RWPE2 (cell line): ENCODE data around the gene MUC15.
A peak's percentile ranks its signal among the peaks of the same experiment; 100 is the strongest.

Source experiments
- ATAC-seq: fragments of 200-7000 bp; cut with Tn5 transposase; 3 replicates; pipeline ENCODE4 v1.9.1; 2021; ENCODE audit warnings: low read depth
- DNase-seq: peaks from one replicate; pipeline ENCODE4 v3.0.0-alpha.2; 2020; ENCODE audit warnings: low spot score
- H3K27ac ChIP-seq: fragments of 450-650 bp; 2 replicates; pipeline ENCODE4 v1.5.1; 2017; ENCODE audit warnings: mild to moderate bottlenecking; ENCODE audit not compliant: poor library complexity, severe bottlenecking
- H3K27me3 ChIP-seq: fragments of 250-450 bp; sonication (Bioruptor Pico); 2 replicates; pipeline ENCODE4 v1.5.1; 2021; ENCODE audit warnings: mild to moderate bottlenecking, moderate library complexity; ENCODE audit not compliant: insufficient read depth, poor library complexity, severe bottlenecking
- H3K36me3 ChIP-seq: fragments of 250-450 bp; sonication (Bioruptor Pico); 2 replicates; pipeline ENCODE4 v1.5.1; 2020; ENCODE audit warnings: low read depth, mild to moderate bottlenecking, moderate library complexity
- H3K4me1 ChIP-seq: fragments of 250-450 bp; sonication (Bioruptor Pico); 2 replicates; pipeline ENCODE4 v1.5.1; 2021; ENCODE audit warnings: mild to moderate bottlenecking, moderate library complexity; ENCODE audit not compliant: insufficient read depth, poor library complexity, severe bottlenecking
- H3K4me3 ChIP-seq: fragments of 250-450 bp; sonication (Bioruptor Pico); 2 replicates; pipeline ENCODE4 v1.5.1; 2021; ENCODE audit warnings: mild to moderate bottlenecking, moderate library complexity; ENCODE audit not compliant: severe bottlenecking
- H3K9me3 ChIP-seq: fragments of 250-450 bp; sonication (Bioruptor Pico); 2 replicates; pipeline ENCODE4 v1.5.1; 2021; ENCODE audit warnings: mild to moderate bottlenecking, moderate library complexity; ENCODE audit not compliant: severe bottlenecking
- CTCF ChIP-seq: fragments of 450-650 bp; IDR thresholded peaks from one replicate; pipeline ENCODE4 v1.5.1; 2017; ENCODE audit warnings: mild to moderate bottlenecking, moderate library complexity; ENCODE audit not compliant: poor library complexity, severe bottlenecking

Gene MUC15

GRCh38 chr11:26579683-26580082, 7.6 kb upstream of the MUC15 start:
- H3K4me3 ChIP-seq: no peak overlapping the region
- H3K4me1 ChIP-seq: peaks cover 57% of the 10 kb centered on the region
- ATAC-seq: no peak
- DNase-seq: no peak
- H3K27ac ChIP-seq: peak overlapping the region; percentile 64
- no peak for TF ChIP-seq CTCF
- H3K27me3 ChIP-seq: no peaks in the 10 kb centered on the region
- no peaks in the 10 kb centered on the region for H3K9me3 ChIP-seq
- no peaks in the 10 kb centered on the region for H3K36me3 ChIP-seq

GRCh38 chr11:26578998-26579661, 7.1 kb upstream of the MUC15 start:
- Histone ChIP-seq H3K9me3 (no peaks in the 10 kb centered on the region), H3K4me3 (no peak overlapping the region), H3K27me3 (no peaks in the 10 kb centered on the region), H3K4me1 (peaks cover 51% of the 10 kb centered on the region), H3K36me3 (no peaks in the 10 kb centered on the region), H3K27ac (peak overlapping the region; percentile 64)
- no peak for TF ChIP-seq CTCF
- DNase-seq (no peak), ATAC-seq (peak; percentile 83)

GRCh38 chr11:26575946-26576345, 3.9 kb upstream of the MUC15 start:
- peaks cover 43% of the 10 kb centered on the region for H3K4me1 ChIP-seq
- no peaks in the 10 kb centered on the region for H3K36me3 ChIP-seq
- H3K4me3 ChIP-seq: no peak overlapping the region
- no peak overlapping the region for H3K27ac ChIP-seq
- DNase-seq (no peak), ATAC-seq (no peak)
- no peaks in the 10 kb centered on the region for H3K27me3 ChIP-seq
- no peak for TF ChIP-seq CTCF
- no peaks in the 10 kb centered on the region for H3K9me3 ChIP-seq

GRCh38 chr11:26573896-26574295, 1.8 kb upstream of the MUC15 start:
- no peak overlapping the region for H3K27ac ChIP-seq
- ATAC-seq (no peak), DNase-seq (no peak)
- peaks cover 22% of the 10 kb centered on the region for H3K4me1 ChIP-seq
- no peaks in the 10 kb centered on the region for H3K27me3 ChIP-seq
- no peaks in the 10 kb centered on the region for H3K36me3 ChIP-seq
- H3K4me3 ChIP-seq: no peak overlapping the region
- TF ChIP-seq CTCF: no peak
- no peaks in the 10 kb centered on the region for H3K9me3 ChIP-seq

- ATAC-seq (peak; percentile 27; the same call in 2 of the 3 replicates), DNase-seq (no peak)
- Histone ChIP-seq H3K27ac (no peak overlapping the region), H3K27me3 (no peaks in the 10 kb centered on the region), H3K4me1 (peaks cover 16% of the 10 kb centered on the region), H3K36me3 (no peaks in the 10 kb centered on the region), H3K9me3 (no peaks in the 10 kb centered on the region), H3K4me3 (no peak overlapping the region)
- TF ChIP-seq CTCF: no peak
Observed at GRCh38 chr11:26572770-26573402, 823 bp upstream of the MUC15 start.
